GM21528 (cell line): Measurements from ENCODE around the gene FGF12.
"Not testable (repeated sequence)": the region's sequence is repeated elsewhere in the genome, so short reads cannot be mapped to it uniquely, and the experiment has no call there.

Experiments
- ATAC-seq: cut with Tn5 transposase; IDR thresholded peaks from one replicate; pipeline ENCODE4 v1.9.1; 2021; ENCODE audit warnings: mild to moderate bottlenecking, moderate library complexity; ENCODE audit not compliant: unreplicated experiment, low FRiP score

The FGF12 gene

DNA sequence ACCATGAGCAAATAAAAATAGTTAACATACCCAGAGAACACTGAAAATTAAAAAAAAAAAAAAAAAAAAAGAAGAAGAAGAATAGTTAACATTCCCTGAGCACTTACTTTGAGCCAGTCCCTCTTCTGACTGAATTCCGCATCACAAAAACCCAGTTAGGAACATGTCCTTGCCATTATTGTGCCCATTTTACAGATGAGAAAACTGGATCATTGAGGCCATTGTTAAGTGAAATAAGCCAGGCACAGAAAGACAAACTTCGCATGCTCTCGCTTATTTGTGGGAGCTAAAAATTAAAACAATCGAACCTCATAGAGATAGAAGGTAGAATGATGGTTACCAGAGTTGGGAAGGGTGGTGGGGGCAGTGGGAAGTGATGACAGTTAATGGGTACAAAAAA is 119.5 kb downstream of the FGF12 start:
- ATAC-seq = no peak

- no peak for ATAC-seq
Measured at GRCh38 chr3:192597913-192598312, 129.4 kb downstream of the FGF12 start.

GRCh38 chr3:192597506-192597905 is 129.8 kb downstream of the FGF12 start:
- ATAC-seq = no peak

GRCh38 chr3:192578729-192579128 is 148.6 kb downstream of the FGF12 start:
- ATAC-seq = no peak

GRCh38 chr3:192577811-192578210 is 149.5 kb downstream of the FGF12 start:
- no peak for ATAC-seq

- ATAC-seq = no peak
Measured at GRCh38 chr3:192577271-192577670, 150.1 kb downstream of the FGF12 start.

- ATAC-seq = not testable (repeated sequence)
Measured at GRCh38 chr3:192576704-192577103, 150.6 kb downstream of the FGF12 start.

GRCh38 chr3:192575879-192576506 is 151.3 kb downstream of the FGF12 start:
- ATAC-seq = no peak

DNA sequence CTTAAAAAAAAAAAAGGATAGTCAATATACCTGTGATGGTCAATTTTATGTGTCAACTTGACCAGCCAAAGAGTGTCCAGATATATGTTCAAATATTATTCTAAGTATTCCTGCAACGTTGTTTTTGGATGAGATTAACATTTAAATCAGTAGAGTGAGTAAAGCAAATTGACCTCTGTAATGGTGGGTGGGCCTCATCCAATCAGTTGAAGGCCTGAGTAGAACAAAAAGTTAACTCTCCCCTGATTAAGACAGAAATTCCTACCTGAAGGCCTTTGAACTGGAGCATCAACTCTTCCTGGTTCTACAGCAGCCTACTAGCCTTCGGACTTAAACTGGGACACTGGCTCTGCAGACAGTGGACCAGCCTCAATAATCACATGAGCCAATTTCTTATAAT is 154.1 kb downstream of the FGF12 start:
- no peak for ATAC-seq

GRCh38 chr3:192570821-192571791 is 156.2 kb downstream of the FGF12 start:
- ATAC-seq = no peak

DNA sequence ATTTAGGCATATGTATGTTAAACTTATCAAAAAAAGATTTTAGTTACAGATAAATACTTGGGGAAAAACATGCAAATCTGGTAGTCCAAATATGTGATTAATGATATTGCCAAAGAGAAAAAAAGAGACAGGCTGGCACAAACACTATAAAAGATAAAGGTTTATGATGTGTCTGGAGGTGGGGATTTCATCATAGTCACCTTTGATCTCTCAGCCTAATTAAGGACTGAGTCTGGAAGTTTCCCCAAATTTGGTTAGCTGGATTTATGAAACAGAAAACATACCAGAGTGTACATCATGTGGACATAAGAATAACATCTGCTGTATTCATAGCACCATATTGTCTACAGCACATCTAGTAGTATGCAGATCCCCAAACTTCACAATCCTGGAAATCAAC is 157.0 kb downstream of the FGF12 start:
- ATAC-seq = no peak

- ATAC-seq = peak; percentile 83
Measured at GRCh38 chr3:192566706-192567290, 160.5 kb downstream of the FGF12 start.

DNA sequence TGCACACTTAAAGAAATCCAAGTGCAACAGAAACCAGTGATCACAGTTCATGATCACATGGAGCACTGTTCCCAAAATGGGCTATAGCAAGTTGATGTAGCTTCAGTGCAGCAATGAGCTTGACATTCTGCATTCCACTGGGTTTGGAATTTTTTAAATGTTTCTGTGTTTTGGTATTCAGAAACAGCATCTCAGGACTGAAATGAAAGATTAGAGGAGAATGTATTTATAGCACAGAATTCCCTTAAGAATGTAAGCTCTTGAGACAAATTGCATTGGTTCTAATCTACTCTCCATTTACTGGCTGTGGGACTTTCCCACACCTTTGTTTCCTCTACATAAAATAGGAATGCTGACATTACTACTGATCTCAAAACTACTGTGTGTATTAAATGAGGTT is 162.7 kb downstream of the FGF12 start:
- no peak for ATAC-seq

GRCh38 chr3:192563417-192563816 is 163.9 kb downstream of the FGF12 start:
- ATAC-seq = no peak

DNA sequence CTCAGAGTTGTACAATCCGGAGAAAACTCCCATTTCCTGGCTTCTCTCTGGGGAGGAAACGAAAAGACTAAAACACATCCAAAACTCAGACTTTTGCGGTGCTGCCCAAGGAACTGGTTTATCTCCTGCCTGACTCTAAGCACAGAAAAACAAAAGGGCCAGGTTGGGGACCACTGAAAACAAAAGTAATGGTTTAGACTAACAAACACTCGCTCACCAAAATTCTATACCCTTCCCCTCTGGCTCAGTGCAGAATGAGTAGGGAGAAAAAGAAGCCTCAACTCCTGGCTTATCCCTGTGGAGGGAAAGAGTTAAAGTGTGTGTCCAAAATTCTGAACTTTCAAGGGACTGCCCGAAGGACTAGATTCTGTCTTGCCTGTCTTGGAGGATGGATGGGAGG is 173.6 kb downstream of the FGF12 start:
- no peak for ATAC-seq

DNA sequence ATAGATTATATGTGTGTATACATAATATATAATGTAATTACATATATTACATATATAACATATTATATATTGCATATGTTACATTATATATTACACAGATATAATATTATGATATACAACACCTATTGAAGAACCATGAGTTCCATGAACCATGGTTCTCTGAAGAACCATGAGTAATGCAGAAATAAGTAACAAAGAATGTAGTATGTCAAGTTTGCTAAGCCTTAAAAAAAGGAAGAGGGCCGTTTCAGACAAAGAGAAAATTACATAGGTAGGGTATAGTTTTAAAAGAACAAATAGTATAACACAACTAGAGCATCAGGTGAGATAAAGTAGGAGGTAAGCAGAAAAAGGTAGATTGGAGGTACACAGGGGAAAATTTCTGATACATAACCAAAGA is 177.0 kb downstream of the FGF12 start:
- no peak for ATAC-seq

DNA sequence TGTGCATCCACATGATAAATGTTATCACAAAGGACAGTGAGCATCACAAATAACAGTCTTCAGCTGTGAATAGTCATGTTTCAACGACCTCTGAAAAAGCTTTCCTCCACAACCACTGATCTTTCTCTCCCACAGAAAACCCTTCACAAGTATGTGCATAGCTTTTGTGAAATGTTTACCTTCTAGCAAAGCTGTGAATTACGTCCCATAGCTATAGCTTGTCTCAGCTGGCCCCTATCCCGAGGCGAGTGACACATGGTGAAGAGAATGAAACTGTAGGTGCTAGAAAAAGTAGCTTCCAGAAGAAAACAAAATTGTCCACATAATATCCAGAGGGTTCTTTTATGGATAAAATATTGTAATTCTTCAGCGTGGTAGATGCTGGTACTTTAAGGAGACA is 182.0 kb downstream of the FGF12 start:
- ATAC-seq = no peak

DNA sequence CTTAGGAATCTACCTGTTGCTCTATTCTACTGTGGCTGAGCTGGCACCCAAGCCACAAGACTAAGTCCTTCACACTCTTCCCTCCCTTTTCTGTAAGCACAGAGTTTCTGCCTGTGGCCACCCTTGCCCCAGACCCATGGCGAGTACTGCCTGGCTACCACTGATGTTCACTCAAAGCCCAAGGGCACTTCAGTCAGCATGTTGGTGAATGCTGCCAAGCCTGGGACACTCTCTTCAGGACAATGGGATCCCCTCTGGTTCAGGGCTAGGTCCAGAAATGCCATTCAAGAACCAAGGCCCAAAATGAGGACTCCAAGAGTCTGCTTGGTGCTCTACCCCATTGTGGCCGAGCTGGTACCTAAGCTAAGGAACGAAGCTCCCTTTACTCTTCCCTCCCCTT is 184.2 kb downstream of the FGF12 start:
- ATAC-seq = no peak

DNA sequence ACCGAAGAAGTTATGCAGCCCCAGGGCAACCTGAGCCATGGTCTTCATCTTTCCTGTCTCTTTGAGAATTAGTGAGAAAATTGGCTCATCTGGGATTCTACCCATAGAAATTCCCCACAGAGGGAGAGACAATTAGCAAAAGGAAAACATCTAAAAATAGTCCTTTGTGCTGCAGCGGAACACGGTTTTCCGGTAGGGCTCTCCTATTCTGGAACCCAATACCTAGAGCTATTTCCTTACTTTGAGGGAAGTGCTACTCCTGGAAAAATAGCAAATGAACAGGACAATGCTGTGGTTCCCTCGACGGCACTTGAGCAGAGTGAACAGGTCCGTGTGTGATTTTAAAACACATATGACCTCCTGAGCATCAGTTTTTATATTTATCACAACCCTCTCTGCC is 210.5 kb downstream of the FGF12 start:
- no peak for ATAC-seq

GRCh38 chr3:192515664-192516045 is 211.7 kb downstream of the FGF12 start:
- no peak for ATAC-seq
